ENCODE data around the gene ERCC2.

- no peak for TF ChIP-seq CTCF (optimal IDR thresholded peaks at IDR 0.05 in 1 of 3, IDR thresholded peaks at IDR 0.05 in 1 of 3, conservative IDR thresholded peaks at IDR 0.05 in 1 of 3; ENCODE audit: extremely low read depth in 1 of 3, insufficient read depth in 2 of 3, low read length in 3 of 3)
- TF ChIP-seq EZH2 (IDR thresholded peaks at IDR 0.05; ENCODE audit: low read length) = no peak
Observed at GRCh38 chr19:45344621-45345505, 25.5 kb downstream of the ERCC2 start.

All from keratinocyte (primary cell).